Astrocyte (in vitro differentiated cells and primary cell): Measurements from ENCODE around the gene INPP5A.

Experiments used
- EZH2 ChIP-seq: IDR thresholded peaks from 2 replicates; pipeline ENCODE4 v1.6.1; 2012; ENCODE audit warnings: mild to moderate bottlenecking, low read length, inconsistent platforms; ENCODE audit not compliant: insufficient read depth
- TF ChIP-seq, protein P1 (sequence below): IDR thresholded peaks from 2 replicates; pipeline ENCODE4 v1.5.1; 2011; ENCODE audit warnings: low read depth, mild to moderate bottlenecking, inconsistent platforms, low read length, moderate library complexity; ENCODE audit not compliant: insufficient read depth

DNA sequence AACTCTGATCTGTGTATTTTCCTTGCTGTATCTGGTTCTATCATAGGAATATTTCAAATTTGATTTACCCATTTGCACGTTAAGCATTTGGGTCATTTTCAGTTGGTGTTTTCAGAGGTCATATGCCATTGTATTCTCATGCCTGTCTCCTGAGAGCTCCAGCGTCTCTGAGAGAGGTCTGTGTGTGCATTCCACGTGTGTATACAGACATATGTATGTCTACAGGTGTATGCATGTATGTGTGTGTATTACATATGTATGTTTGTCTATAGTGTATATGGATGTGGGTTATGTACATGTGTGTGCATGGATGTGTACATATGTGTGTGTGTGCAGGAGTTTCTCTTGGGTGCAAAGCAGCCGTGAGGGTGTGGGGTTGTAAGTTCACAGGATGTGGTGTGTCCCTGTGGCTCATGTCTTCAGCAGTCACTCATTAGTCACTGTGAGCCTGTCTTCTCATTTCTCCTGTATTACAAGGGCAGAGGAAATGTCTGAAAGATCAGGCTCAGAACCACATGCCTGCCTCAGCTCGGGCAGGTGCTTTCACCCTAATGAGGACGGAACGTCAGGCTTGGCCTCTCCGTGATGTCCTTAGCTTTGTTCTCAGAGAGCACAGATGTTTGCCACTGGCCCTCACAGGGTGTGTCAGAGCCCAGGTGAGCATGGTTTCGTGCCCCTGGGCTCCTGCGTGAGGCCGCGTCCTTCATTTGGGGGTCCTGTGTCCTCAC lies 146.7 kb downstream of the INPP5A start:
- TF ChIP-seq, protein P1, sequence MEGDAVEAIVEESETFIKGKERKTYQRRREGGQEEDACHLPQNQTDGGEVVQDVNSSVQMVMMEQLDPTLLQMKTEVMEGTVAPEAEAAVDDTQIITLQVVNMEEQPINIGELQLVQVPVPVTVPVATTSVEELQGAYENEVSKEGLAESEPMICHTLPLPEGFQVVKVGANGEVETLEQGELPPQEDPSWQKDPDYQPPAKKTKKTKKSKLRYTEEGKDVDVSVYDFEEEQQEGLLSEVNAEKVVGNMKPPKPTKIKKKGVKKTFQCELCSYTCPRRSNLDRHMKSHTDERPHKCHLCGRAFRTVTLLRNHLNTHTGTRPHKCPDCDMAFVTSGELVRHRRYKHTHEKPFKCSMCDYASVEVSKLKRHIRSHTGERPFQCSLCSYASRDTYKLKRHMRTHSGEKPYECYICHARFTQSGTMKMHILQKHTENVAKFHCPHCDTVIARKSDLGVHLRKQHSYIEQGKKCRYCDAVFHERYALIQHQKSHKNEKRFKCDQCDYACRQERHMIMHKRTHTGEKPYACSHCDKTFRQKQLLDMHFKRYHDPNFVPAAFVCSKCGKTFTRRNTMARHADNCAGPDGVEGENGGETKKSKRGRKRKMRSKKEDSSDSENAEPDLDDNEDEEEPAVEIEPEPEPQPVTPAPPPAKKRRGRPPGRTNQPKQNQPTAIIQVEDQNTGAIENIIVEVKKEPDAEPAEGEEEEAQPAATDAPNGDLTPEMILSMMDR = no peak
- TF ChIP-seq EZH2 = no peak
